Parathyroid adenoma (tissue), 2 donors: ENCODE results near the gene CDKN2C.

Experiments used
- H2AFZ ChIP-seq: fragments of 300-600 bp; sonication (generic); one replicate; pipeline ENCODE4 v1.7.0; 2017; ENCODE audit warnings: antibody characterized with exemption, mild to moderate bottlenecking
- H3K27ac ChIP-seq: fragments of 300-600 bp; sonication (generic); one replicate; pipeline ENCODE4 v1.7.0; 2017
- H3K27me3 ChIP-seq: fragments of 300-600 bp; sonication (generic); one replicate; pipeline ENCODE4 v1.7.0; 2017; ENCODE audit warnings: low read length; ENCODE audit not compliant: control insufficient read depth, insufficient read depth
- H3K36me3 ChIP-seq: fragments of 300-600 bp; sonication (generic); one replicate; pipeline ENCODE4 v1.7.0; 2017; ENCODE audit warnings: low read length; ENCODE audit not compliant: control insufficient read depth, insufficient read depth
- H3K4me1 ChIP-seq: fragments of 300-600 bp; sonication (generic); one replicate; pipeline ENCODE4 v1.7.0; 2017; ENCODE audit warnings: control low read depth
- H3K4me2 ChIP-seq: fragments of 300-600 bp; sonication (generic); one replicate; pipeline ENCODE4 v1.7.0; 2017; ENCODE audit warnings: low read length
- H3K4me3 ChIP-seq: fragments of 300-600 bp; sonication (generic); one replicate; pipeline ENCODE4 v1.7.0; 2017; ENCODE audit warnings: low read depth, low read length
- H3K79me2 ChIP-seq: fragments of 300-600 bp; sonication (generic); one replicate; pipeline ENCODE4 v1.7.0; 2017; ENCODE audit warnings: control low read depth
- H3K9ac ChIP-seq: fragments of 300-600 bp; sonication (generic); one replicate; pipeline ENCODE4 v1.7.0; 2017; ENCODE audit warnings: mild to moderate bottlenecking
- H3K9me3 ChIP-seq: fragments of 300-600 bp; sonication (generic); one replicate; pipeline ENCODE4 v1.7.0; 2017; ENCODE audit warnings: low read length; ENCODE audit not compliant: control insufficient read depth
- CTCF ChIP-seq: fragments of 300-600 bp; sonication (generic); IDR thresholded peaks from one replicate; pipeline ENCODE4 v1.7.0; 2017; ENCODE audit warnings: antibody characterized with exemption, mild to moderate bottlenecking
- donor health status: primary hyperparathyroidism.

Gene CDKN2C

GRCh38 chr1:50959913-50960844 is 9.9 kb upstream of the CDKN2C start, which contains the start of gene FAF1:
TSS of gene FAF1 (minus strand) at chr1:50960267. CDS start at chr1:50959811, 456 bp downstream.
- H3K79me2 ChIP-seq, result peaks cover 8% of the 10 kb centered on the region
- H3K36me3 ChIP-seq, result no peaks in the 10 kb centered on the region
- H3K9me3 ChIP-seq, result no peaks in the 10 kb centered on the region
- H3K4me3 ChIP-seq, result peak within 1 kb of the TSS; percentile 82
- no peaks in the 10 kb centered on the region for H3K27me3 ChIP-seq
- no peaks in the 10 kb centered on the region for H3K4me1 ChIP-seq
- H3K9ac ChIP-seq, result peak within 1 kb of the TSS; percentile 28
- peak within 1 kb of the TSS; percentile 94 for H2AFZ ChIP-seq
- peak; percentile 25 for TF ChIP-seq CTCF
- H3K27ac ChIP-seq, result peak within 1 kb of the TSS; percentile 73
- H3K4me2 ChIP-seq, result peak within 1 kb of the TSS; percentile 84

- Histone ChIP-seq H3K36me3 (no peaks in the 10 kb centered on the region), H2AFZ (no peak overlapping the region), H3K4me2 (no peak overlapping the region), H3K27ac (no peak overlapping the region), H3K79me2 (no peaks in the 10 kb centered on the region), H3K4me3 (no peak overlapping the region), H3K4me1 (no peaks in the 10 kb centered on the region), H3K9ac (no peak overlapping the region), H3K27me3 (no peaks in the 10 kb centered on the region), H3K9me3 (no peaks in the 10 kb centered on the region)
- TF ChIP-seq CTCF, result no peak
Observed at GRCh38 chr1:50964863-50965262, 5.2 kb upstream of the CDKN2C start.

- no peaks in the 10 kb centered on the region for H3K36me3 ChIP-seq
- H3K27ac ChIP-seq, result peak overlapping the region; percentile 93
- no peaks in the 10 kb centered on the region for H3K9me3 ChIP-seq
- peak overlapping the region; percentile 84 for H3K4me3 ChIP-seq
- peak overlapping the region; percentile 89 for H2AFZ ChIP-seq
- no peak overlapping the region for H3K9ac ChIP-seq
- TF ChIP-seq CTCF, result no peak
- peak overlapping the region; percentile 98 for H3K4me2 ChIP-seq
- no peaks in the 10 kb centered on the region for H3K4me1 ChIP-seq
- H3K27me3 ChIP-seq, result no peaks in the 10 kb centered on the region
- H3K79me2 ChIP-seq, result no peaks in the 10 kb centered on the region
Observed at GRCh38 chr1:50966991-50967390, 3.1 kb upstream of the CDKN2C start.

- Histone ChIP-seq H3K4me3 (peak overlapping the region; percentile 84), H3K27me3 (no peaks in the 10 kb centered on the region), H3K27ac (peak overlapping the region; percentile 93), H3K4me2 (peak overlapping the region; percentile 98), H3K36me3 (no peaks in the 10 kb centered on the region), H3K4me1 (no peaks in the 10 kb centered on the region), H3K9me3 (no peaks in the 10 kb centered on the region), H3K9ac (no peak overlapping the region), H3K79me2 (no peaks in the 10 kb centered on the region), H2AFZ (peak overlapping the region; percentile 89)
- TF ChIP-seq CTCF, result no peak
Observed at GRCh38 chr1:50967416-50968157, 2.5 kb upstream of the CDKN2C start.
